NOMO-1 treated with DMSO at 0.1 percent for 48 hours (cell line): Measurements from ENCODE around the gene CMTR2.

ENCODE experiments used
- DNase-seq: peaks from one replicate; lab custom pipeline; 2025; ENCODE audit not compliant: unreplicated experiment; lab: John Stamatoyannopoulos, UW

The CMTR2 gene

DNA sequence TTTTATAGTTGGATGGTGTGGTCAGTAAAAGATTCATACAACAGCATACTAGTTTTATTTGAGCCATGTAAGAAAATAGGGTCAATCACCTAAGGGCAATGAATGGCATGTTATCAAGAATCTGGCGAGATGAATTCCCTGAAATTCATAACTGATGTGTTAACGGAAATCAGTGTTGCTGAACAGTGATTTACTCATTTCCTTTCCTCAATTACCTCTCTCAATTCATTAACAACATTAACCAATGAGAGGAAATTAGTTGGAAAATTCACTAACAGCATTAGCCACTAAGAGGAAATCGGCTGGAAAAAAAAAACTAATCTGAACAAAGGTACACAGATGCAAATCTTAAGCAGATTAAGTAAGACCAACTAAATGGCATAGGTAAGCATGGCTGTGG is 6.3 kb downstream of the CMTR2 start:
- no peak for DNase-seq

DNA sequence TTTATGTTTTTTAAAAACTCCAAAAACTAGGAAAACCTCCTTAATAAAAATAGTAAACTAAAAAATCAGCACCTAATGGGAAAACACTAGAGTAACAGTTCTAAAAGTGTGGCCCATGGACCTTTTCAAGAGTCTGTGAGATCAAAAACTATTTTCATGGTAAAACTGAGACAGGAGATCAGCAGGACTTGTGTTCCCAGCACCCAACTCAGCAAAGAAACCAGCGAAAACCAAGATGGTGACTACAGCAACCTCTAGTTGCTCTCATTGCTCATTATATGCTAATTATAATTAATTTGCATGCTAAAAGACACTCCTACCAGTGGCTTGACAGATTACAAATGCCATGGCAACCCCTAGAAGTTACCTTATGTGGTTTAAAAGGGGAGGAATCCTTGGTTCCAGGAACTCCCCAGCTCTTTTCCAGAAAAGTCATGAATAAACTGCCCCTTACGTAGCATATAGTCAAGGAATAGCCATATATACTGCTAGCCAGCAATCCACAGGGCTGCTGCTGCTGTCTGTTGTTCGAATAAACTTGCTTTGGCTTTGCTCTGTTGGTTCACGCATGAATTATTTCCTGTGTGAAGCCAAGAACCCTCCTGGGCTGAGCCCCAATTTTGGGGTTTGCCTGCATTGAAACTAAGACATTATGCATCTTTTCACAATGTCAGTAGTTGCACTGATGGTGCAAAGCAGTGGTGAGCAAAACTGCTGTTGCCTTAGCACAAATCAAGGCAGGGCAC is 12.4 kb downstream of the CMTR2 start:
- no peak for DNase-seq

DNA sequence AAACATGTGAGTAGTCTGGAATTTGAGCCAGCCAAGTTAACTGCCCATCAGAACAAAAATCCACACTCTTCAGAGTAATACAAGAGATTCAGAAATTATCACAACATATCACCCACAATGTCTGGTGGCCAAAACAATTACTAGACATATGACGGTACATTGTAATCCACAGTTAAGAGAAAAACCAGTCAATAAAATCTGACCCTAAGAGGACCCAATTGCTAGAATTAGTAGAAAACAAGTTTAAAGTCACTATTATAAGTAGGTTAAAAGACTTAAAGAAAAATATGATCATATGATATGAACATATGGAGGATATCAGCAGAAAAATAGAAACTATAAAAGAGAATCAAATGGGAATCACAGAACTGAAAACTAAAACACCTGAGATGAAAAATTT is 15.8 kb downstream of the CMTR2 start:
- DNase-seq: no peak

DNA sequence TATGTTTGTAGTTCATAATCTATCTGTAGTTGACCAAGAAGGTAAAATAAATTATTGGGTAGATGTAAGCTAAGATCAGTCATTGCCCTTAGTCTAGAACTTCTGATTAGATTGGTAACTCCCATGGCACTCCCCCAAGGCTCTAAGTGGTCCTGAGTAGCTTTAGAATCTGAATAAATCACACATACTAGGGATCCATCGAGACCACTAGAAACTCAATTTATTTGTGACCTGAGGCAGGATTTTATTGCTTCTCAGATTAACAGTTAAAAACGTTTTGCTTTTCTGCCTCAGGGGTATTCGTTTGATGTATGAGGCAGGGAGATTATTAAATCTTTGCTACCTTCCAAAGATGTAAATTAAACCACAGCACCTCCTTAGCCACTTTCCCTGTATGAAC is 24.9 kb downstream of the CMTR2 start:
- DNase-seq: no peak

DNA sequence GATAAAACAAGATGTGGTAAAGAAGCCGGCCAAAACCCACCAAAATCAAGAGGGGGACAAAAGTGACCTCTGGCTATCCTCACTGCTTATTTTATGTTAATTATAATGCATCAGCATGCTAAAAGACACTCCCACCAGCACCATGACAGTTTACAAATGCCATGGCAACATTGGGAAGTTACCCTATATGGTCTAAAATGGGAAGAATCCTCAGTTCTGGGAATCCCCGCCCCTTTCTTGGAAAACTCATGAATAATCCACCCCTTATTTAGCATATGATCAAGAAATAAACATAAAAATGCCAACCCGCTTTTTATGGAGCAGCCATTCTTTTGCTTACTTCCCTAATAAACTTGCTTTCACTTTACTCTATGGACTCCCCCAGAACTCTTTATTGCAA is 25.6 kb downstream of the CMTR2 start:
- DNase-seq: no peak

DNA sequence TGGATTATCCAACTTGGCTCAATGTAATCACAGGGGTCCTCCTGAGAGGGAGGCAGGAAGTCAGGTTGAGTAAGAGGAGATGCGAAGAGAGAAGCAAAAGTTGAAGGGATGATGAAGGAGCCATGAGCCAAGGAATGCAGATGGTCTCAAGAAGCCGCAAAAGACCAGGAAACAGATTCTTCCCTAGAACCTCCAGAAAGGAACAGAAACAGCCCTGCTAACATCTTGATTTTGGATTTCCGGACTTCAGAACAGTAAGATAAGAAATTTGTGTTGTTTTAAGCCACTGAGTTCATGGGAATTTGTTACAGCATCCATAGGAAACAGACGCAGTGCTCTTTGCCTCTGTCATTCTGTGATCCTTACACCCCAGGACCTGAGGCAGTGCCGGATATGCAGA is 26.8 kb downstream of the CMTR2 start:
- DNase-seq: no peak

DNA sequence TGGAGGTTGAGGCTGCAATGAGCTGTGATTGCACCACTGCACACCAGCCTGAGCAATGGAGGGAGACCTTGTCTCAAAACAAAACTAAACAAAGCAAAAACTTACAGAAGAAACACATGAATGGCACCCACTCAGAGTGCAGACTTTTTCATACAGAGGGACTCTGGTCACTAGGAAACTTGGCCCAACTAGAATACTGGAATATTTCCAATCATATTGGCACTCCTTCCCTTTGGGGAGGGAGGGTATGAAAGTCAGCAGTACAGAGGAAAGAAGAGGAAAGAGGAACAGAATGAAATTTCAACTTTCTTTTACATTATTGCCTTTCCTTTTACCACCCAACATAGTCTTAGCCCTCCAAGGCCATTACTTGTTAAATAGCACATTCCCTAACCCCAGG is 28.2 kb downstream of the CMTR2 start:
- no peak for DNase-seq

DNA sequence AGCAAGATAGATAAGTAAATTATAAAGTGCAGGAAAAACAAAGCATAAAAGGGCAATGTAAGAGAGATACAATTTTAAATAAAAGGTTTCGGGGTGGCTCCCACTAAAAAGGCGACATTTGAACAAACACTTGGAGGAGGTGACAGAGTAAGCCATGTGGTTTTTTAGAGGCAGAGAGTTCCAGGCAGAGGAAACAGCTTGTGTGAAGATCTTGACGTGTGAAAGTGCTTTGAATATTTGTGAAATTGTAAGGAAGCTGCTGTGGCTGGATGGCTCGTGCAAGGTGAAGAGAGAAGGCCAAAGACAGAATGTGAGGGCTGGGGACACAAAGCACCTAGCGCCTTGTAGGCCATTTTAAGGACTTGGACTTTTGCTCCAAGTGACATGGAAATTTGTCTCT is 30.1 kb downstream of the CMTR2 start:
- DNase-seq: no peak

DNA sequence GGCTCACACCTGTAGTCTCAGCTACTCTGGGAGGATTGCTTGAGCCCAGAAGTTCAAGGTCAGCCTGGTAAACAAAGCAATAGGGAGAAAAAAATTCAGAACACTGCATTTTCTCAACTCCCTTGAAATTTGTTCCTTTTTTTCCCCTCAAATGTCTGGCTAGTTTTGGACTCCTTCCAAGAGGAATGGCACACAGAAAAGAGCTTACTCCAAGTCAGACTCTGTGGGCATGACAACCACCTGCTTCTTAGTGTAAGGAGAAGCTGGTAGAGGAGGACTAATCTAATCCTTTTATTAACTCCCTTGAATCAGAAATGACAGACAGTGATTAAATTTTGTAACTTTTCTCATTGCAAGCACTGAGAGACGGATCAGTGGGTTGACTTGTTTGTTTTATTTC is 30.8 kb downstream of the CMTR2 start:
- no peak for DNase-seq

DNA sequence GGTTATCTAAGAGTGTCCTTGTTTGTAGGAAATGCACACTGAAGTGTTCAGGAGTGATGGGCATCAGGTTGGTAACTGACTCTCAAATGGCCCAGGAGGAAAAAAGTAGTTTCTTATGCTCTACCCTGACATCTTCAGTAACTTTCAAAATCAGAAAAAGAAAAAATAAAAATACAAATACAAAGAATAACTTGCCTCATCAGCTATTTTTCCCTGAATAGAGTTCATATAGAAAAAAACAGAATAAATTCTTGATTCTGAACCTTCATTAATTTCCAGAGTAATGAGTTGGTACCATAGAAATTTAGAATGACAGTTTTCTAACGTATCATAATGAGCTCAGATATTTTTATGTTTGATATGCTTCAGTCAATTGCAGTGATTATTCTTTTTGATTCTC is 31.4 kb downstream of the CMTR2 start:
- DNase-seq: no peak

DNA sequence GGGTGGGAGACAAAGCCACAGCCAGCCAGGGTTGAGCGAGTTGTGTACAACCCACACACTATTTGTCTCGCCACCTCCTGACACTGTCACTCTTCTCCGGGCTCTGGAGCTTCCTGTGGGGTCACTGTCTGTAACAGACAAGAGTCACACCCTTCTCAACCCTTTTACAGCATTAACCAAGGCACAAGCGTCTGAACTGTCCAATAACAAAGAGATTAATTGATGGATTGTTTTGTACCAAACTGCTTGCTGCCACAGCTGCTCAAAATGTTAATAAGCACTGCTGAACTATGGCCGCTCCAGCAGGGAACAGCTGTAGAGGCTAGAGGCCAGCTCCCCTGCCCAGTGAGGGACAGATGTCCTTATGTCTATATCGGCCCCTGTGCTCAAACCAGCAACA is 33.5 kb downstream of the CMTR2 start:
- DNase-seq: no peak

DNA sequence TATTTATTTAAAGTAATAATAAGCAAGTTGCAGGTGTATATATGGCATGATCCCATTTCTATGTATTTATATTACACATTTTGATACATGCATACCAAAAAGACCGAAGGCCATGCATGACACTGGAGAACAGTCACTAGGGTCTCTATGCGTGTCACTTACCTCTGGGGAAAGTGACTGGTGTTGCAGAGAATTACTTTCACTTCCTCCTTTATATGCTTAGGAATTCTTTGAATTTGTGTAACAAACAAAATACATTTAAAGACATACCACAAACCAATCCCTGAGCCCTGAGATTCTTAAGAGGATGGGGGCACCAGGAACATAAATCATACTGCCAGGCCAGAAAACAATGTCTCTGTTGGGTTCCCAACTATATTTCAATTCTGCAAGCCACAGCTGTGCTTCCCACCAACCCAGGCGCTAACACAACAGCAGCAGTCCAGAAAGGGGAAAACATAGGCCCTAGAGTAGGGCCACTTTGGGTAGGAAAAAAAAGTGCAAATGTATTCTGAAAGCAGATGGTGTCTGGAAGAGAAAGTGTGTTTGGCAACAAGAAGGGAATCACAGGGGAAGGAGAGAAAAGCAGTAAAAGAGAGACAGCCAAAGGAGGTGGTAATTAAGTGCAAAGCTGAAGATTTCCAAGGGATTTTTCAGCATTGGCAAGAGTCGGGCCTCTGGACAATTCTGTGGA is 34.2 kb downstream of the CMTR2 start:
- DNase-seq: peak; percentile 71

DNA sequence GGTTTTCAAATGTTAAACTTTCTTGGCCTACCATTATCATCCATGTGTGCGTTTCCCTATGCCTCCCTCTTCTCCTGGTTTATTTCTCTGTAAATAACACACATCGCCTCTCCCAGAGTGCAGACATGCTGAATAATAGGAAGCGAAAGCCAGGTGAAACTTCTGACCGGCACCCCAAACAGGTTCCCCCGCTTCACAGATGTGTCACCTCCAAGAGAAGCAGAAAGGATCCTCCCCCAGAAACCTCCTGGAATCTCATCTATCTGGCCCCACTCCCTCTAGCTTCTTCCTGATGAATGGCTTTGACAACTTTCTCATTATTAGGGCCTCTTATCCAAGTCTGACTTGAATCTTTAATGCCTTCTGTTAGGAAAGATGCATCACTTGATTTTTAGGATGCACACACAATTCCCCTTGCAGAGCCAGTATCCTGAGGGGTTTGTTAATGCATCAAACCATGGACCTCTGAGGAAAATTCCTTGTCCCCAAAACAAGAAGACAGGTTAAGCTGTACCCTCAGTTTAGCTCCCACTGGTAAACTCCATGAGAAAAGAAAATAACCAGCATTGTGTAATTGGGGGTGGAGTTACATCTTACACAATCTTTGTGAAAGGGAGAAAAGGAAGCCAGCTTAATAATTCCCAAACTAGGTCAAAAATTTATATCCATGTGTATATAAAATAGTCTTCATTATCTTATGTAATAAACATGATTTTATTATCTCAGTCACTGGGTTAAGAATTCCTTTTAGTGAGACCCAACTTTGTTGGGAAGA is 38.6 kb downstream of the CMTR2 start:
- peak; percentile 16 for DNase-seq

DNA sequence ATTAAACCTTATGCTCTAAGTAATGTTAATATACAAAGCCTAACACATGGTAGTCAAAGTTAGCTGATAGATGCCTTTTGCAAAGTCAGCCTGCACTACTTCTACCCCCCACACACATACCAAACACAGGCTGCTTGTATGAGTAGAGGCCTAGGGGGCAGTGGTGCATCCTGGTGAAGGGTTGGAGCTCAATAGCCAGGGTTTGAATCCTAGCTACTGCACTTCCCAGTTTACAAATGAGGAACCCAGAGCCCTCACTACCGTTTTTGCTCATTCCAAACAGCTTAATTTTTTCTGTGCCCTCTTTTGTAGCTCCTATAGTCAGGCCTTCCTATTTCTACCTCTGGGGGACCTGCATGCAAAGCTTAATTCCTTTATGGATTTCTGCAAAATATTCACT is 39.8 kb downstream of the CMTR2 start:
- peak; percentile 19 for DNase-seq

DNA sequence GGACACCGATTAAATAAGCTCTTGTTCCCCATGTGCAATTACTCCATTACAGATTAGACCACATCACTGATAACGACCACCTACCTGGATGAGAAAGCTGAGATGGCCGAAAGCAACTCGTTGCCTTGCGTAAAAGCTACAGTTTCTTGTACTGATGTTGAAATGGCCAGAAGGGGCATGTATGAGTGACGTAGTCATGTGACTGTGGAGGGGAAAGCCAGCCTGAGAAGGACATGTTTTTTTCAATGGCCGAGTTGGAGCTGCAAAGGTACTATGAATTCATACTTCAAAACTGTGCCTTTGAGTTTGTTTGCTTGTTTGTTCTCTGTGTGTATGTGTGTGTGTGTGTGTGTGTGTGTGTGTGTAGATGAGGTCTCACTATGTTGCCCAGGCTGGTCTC is 41.7 kb downstream of the CMTR2 start:
- no peak for DNase-seq

DNA sequence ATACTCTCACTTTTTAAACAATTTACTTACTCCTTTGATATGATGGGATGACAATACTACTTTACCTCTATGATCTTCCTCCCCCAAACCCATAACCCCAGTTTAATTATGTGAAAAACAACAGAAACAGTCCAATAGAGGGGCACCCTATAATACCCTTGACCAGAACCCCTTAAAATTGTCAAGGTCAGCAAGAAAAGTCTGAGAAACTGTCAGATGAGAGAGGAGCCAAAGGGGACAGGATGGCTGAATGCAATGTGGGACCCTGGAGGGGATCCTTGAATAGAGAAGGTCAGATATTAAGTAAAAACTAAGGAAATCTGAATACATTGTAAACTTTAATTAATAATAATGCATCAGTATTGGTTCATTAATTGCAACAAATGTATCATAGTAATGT is 42.9 kb downstream of the CMTR2 start:
- DNase-seq: no peak

DNA sequence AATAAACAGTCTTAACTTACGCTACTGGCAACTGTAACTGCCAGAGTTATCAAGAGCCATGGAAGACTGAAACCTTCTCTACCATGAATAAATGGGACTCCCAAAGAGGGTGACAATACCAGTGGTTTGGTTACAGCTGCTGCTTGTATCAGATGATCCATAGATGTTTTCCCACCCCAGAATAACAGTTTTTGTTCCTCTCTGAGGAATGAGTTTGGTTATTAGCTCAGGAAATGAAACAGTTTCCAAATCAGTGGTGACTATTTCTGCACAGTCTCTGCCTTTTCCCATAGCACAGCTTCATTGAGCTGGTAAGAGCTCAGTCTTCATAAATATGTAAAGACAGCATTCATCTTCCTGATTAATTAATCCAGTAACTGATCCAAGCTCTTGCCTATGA is 44.7 kb downstream of the CMTR2 start:
- DNase-seq: no peak

DNA sequence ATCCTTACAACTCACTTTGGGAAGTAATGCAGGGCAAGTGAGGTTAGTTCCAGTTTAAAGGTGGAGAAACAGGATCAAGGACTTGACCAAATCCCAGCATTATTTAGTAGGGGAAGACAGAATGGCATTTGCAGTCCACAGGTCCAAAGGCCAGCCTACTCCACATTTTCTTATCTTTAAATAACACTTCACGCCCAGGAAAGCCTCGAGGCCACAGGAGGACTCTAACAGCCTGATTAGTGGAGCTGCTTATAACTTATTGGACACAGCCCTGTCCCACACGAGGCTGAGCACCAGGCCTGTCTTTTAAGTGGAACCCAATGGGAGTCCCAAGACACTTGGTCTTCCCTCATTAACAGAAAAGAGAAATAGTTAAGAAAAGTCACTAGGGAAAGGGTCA is 46.6 kb downstream of the CMTR2 start:
- no peak for DNase-seq

DNA sequence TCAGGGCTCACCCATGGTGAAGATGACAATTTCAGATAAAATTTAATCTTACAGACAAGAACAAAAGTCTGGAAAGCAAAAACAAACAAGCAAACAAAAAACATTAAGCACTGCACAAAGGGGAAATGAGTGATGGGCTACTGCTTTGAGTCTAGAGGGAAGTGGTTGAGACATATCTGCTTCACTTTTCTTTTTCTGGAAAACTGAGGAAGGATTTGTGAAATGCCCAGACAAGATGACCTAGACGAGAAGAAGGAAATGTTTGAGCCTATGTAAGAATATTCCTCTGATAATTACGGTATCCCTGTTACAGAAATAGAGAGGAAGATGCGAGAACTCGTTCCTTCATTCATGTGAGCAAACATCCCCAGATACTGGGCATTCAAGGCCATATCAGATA is 47.2 kb downstream of the CMTR2 start:
- DNase-seq: no peak
